ENCODE results near the gene CCS.

DNA sequence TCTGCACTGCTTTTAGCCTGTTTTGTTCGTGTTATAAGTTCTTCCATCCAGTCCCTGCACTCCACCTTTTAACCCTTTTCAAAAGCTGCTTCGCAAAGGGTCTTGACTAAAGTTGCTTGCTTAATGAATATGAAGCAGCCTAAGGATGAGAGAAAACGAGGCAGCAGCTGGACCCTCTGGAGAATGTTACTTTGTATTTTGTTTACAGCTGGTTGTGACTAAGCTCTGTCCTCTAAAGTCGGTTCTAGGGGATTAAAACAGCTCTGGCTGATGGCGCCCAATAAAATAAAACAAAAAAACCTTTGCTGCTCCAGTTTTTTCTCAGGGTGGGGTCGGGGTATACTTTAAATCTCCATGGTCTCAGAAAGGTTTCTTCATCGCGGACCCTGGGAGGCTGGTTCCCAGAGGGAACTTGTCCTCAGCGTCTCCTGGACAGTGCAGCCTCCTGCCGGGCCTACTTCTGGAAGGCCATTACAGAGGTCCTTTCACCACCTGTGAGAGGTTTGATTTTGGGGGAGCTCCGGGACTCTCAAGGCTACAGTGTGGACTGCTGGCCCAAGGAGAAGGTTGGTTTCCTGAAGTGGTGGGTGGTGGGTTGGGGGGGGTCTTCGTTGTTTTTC lies 44.7 kb downstream of the CCS start:
- TF ChIP-seq, protein P1, sequence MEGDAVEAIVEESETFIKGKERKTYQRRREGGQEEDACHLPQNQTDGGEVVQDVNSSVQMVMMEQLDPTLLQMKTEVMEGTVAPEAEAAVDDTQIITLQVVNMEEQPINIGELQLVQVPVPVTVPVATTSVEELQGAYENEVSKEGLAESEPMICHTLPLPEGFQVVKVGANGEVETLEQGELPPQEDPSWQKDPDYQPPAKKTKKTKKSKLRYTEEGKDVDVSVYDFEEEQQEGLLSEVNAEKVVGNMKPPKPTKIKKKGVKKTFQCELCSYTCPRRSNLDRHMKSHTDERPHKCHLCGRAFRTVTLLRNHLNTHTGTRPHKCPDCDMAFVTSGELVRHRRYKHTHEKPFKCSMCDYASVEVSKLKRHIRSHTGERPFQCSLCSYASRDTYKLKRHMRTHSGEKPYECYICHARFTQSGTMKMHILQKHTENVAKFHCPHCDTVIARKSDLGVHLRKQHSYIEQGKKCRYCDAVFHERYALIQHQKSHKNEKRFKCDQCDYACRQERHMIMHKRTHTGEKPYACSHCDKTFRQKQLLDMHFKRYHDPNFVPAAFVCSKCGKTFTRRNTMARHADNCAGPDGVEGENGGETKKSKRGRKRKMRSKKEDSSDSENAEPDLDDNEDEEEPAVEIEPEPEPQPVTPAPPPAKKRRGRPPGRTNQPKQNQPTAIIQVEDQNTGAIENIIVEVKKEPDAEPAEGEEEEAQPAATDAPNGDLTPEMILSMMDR (IDR thresholded peaks at IDR 0.05; ENCODE audit: insufficient read depth, low read length, poor library complexity, severe bottlenecking): no peak
- TF ChIP-seq EZH2phosphoT487 (conservative IDR thresholded peaks at IDR 0.05; ENCODE audit: low read length): no peak
